DMS 273 treated with DMSO at 0.1 percent for 48 hours (cell line): ENCODE results near the gene CEACAM6.
"Not testable (repeated sequence)": the region's sequence is repeated elsewhere in the genome, so short reads cannot be mapped to it uniquely, and the experiment has no call there.

Experiments
- DNase-seq: peaks from one replicate; lab custom pipeline; 2025; lab: John Stamatoyannopoulos, UW

The CEACAM6 gene

DNA sequence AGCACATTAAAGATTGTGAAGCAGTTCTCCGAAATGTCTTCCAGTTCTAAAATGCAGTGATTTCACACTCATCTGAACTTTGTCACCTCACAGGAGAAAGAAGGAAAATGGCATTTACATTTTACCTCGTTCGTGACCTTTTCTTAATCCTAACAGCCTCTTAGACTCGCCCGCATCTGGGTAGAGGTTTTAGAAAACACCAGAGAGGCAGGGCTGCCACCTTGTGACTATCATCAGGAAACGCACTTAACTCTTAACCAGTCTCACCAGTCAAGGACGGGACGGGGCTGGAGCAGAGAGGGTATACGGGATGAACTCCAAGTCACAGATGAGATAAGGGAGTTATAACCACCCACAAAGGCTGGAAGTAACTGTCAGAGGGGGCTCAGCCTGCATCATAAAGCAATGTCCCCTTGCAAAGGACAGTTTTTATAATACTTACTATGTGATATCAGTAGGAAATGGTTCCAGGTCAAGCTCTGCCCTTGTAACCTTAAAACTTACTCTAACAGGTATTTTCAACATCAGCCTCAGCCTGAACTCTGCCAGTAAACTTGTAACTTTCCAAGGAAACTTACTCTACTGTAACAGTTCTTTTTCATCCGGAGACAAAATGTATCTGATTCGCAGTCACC lies 8.6 kb upstream of the CEACAM6 start:
- DNase-seq, result peak; percentile 27

- DNase-seq, result no peak
Observed at GRCh38 chr19:41748012-41748411, 7.3 kb upstream of the CEACAM6 start.

DNA sequence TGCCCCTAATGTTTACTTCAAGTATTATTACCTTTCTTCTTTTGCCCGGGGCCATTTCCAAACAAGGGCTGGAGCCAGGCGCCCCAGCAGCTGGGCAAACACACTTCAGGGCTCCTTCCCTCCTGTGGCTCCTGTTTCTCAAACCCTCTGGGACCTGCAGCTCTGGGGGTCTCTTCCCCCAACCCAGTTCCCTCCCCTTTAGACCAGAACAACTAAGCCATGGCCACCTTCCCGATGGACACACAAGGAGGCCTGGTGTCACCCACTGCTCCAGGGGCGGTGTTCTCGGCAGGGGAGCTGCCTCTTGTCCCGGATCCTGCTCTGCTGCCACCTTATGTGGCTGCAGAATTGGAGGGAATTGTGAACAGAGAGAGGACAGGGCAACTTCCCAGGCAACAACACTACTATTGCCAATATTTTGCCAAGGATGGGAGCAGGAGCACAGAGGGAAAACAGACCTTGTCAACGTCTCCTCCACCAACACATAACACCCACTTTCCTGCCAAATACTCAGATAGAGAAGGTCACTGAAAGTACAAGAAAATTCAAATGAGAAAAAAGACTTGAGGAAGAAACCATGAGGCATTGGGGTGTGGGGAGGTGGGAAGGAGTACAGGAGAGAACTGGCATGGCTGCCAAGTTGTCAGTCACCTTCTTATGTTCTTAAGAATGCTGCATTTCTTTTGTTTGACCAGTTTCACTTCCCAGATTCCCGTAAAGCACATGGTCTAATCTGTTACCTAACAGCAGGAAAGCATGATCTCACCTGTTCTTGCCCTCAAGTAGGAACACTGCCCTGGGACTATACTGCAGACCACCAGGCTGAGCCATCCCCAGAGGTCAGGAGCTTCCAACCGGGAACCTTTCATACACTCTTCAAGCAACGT lies 4.8 kb upstream of the CEACAM6 start:
- not testable (repeated sequence) for DNase-seq

DNA sequence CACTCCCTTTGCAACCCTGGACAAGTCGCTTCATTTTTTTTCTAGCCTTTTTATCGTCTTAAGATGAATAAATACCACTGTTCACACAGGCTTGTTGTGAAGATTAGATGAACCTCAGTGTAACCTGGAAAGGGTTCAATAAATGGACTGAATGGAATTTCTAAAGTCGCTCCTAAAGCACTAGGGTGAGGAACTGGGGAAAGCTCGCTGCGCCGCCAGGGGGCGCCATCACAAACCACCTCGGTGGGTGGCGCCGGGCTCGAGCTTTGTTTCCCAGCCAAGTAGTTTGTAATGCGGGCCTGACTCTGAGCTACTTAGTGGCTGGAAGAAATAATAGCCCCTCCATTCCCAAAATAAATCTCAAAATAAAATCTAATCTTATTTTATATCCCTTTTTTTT lies 2.2 kb upstream of the CEACAM6 start:
- DNase-seq, result no peak

DNA sequence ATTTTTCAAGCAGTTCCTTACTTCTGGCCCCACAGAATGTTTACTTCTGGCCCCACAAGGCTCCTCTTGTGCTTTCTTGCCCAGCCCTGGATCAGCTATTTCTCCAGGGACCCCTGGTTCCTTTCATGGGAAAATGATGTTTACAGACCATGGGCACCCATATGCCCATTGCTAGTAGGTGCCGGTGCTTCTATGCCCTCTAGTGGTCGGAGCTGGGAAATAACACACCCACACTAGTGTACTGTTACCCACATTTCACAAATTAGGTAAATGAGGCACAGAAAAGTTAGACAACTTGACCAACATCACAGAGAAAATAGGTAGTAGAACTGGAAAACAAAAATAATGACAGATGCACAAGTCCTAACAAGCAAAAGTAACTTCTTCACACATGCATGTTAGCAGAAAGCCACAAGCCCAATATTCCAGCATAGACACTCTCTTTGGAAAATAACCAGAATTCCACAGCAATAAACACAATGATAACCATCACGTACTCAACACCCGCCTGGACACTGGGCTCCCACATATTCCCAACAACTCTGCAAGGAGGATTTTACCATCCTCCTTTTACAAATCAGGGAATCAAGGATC lies 1.3 kb upstream of the CEACAM6 start:
- DNase-seq, result peak; percentile 10

DNA sequence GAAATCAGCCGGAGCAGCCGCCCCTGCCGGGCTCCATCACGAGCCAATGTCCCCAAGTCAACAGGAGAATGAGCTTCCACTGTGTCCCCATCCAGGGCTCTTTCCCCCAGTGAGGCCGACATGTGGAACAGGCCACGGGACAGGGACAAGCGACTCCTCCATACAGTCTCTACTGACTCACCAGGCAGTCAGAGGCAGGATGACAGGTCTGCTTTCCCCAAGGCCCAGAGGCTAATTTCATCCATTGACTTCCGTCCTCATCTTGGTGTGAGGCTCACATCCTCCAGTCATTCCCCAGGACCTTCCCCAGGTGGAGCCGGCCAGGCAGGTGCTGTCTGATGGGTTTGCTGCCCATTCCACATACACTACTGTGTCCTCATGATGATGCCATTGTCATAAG lies 3.5 kb downstream of the CEACAM6 start:
- DNase-seq, result no peak

DNA sequence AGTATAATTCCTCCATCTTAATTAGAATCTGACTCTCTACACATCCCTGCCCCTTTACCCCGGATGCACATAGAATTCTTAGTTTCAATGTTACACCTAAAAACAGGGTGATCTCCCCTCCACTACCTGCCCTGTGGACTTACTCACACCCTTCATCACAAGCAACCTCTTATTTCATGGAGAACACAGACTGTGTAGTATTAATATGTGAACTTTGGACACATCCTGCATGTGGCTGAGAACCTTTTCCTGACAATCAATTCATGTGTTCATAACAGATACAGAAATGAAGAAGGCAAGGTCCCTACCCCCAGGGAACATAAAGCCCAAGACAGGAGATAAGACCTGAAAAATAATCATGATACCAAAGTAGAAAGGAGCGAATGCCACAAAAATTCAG lies 11.8 kb downstream of the CEACAM6 start:
- no peak for DNase-seq

- DNase-seq, result not testable (repeated sequence)
Observed at GRCh38 chr19:41768105-41768504, 12.8 kb downstream of the CEACAM6 start.

- DNase-seq, result no peak
Observed at GRCh38 chr19:41769608-41770007, 14.3 kb downstream of the CEACAM6 start.

DNA sequence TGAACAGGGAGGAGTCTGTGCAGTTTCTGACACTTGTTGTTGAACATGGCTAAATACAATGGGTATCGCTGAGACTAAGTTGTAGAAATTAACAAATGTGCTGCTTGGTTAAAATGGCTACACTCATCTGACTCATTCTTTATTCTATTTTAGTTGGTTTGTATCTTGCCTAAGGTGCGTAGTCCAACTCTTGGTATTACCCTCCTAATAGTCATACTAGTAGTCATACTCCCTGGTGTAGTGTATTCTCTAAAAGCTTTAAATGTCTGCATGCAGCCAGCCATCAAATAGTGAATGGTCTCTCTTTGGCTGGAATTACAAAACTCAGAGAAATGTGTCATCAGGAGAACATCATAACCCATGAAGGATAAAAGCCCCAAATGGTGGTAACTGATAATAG lies 16.1 kb downstream of the CEACAM6 start:
- no peak for DNase-seq

- DNase-seq, result no peak
Observed at GRCh38 chr19:41774515-41774980, 19.2 kb downstream of the CEACAM6 start.

- DNase-seq, result no peak
Observed at GRCh38 chr19:41776700-41777099, 21.4 kb downstream of the CEACAM6 start.

DNA sequence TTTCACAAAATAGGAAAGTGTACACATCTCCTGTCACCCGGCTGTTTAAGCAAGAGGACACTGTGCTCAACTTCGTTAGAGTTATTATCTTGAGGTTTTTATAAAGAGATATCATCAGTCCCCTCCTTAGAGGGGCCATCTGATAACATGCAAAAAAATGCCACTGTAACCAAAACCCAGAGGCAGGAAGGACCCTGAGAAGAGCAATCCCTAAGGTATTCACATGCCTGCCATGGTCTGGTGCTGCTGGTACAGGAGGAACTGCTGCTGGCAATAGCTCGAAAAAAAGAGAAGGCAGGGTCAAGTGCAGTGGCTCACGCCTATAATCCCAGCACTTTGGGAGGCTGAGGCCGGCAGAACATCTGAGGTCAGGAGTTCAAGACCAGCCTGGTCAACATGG lies 28.3 kb downstream of the CEACAM6 start:
- no peak for DNase-seq

- DNase-seq, result no peak
Observed at GRCh38 chr19:41784312-41784711, 29.0 kb downstream of the CEACAM6 start.

DNA sequence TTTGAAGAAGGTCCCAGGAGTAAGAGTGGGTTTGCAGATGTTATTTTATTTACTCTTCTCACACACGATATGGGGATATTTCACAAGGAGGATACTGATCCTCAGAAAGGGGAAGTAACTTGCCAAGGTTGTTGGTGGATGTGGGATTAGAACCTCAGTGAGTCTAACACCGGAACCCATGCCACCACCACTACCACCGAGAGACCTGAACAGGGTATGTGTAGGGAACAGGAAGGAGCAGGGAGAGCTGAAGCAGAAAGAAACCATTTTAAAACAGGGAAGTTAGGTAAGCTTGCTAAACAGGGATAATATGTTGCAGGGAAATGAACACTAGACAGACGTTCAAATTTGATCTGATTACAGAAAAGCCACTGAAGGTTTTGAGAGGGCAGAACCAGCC lies 29.4 kb downstream of the CEACAM6 start:
- no peak for DNase-seq

- DNase-seq, result peak; percentile 15
Observed at GRCh38 chr19:41785653-41786052, 30.3 kb downstream of the CEACAM6 start.

- DNase-seq, result no peak
Observed at GRCh38 chr19:41787055-41787454, 31.7 kb downstream of the CEACAM6 start.

DNA sequence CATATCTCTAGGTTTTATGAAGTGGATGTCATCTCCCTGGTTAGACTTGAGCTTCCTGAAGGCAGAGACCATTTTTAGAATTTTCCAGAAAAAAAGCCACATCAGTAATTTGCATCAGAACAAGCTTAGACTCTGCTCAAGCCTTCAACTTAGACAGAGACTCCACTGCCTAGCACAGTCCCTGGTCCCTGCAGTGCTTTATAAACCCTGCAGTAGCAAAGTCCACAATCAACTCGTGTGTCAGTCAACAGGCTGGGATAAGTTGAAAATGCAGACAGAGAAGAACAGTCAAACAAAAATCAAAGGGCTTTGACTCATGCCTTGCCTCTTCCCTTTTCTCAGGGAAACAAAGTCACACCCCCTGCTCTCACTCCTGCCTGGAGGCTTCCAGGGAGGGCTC lies 33.2 kb downstream of the CEACAM6 start:
- not testable (repeated sequence) for DNase-seq

- DNase-seq, result not testable (repeated sequence)
Observed at GRCh38 chr19:41789053-41789452, 33.7 kb downstream of the CEACAM6 start.

DNA sequence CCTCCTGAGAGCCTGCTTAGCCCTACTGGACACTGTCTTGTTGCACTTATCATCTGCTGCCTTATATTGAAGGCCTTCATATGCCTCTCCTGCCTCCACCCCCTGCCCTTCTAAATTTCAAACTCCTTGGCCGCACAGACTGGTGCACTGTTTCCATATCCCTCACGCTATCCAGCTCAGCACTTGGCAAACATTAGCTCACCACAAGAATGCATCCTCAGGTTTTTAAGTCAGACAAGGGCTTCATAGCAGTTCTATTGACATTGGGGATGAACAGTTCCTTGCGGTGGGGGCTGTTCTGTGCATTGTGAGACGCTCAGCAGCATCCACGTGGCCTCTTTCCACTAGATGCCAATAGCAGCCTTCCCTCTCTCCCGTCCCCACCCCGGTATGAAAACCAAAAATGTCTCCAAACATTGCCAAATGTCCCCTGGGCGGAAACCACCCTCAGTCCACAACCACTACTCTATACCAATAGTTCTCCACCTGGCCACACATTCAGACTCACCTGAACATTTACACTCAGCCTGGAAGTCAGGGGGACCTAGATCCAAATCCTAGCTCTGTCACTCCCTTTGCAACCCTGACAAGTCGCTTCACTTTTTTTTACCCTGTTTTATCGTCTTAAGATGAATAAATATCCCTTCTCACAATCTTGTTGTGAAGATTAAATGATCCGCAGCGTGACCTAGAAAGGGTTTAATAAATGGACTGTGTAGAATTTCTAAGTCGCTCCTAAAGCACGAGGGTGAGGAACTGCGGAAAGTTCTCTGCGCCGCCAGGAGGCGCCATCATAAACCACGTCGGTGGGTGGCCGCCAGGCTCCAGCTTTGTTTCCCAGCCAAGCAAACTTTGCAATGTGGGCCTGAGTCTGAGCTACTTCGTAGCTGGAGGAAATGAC lies 37.4 kb downstream of the CEACAM6 start:
- no peak for DNase-seq

DNA sequence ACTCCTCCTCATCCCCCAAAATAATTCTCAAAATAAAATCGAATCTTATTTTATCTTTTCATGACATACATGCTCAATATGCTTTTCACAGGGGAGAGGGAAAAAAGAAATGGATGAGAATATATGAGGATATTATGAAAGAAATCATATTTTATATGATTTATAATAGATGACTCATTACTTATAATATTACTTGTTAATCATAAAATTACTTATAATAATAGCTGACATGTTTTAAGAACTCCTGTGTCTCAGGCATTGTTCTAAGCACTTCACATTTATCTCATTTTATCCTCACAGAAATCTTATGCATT lies 38.0 kb downstream of the CEACAM6 start:
- no peak for DNase-seq

- DNase-seq, result peak; percentile 10
Observed at GRCh38 chr19:41795031-41795461, 39.7 kb downstream of the CEACAM6 start.
